HEK293 (cell line): Measurements from ENCODE around the gene TDRD9.

Source experiments
- HOXA7 ChIP-seq: sonication (generic); formaldehyde crosslinking; IDR thresholded peaks from 2 replicates; pipeline ENCODE4 v1.8.1; 2022; ENCODE audit warnings: missing genetic modification reagents, borderline replicate concordance
- PRDM1 ChIP-seq: fragments of 450-650 bp; formaldehyde crosslinking; IDR thresholded peaks from 2 replicates; pipeline ENCODE4; 2016; ENCODE audit warnings: missing biosample characterization, missing genetic modification characterization
- TRIM28 ChIP-seq: IDR thresholded peaks from 2 replicates; pipeline ENCODE4 v1.6.1; 2011; ENCODE audit warnings: low read length, control low read depth, borderline replicate concordance
- ZEB2 ChIP-seq: fragments of 450-650 bp; formaldehyde crosslinking; IDR thresholded peaks from 2 replicates; pipeline ENCODE4 v1.5.1; 2016; ENCODE audit warnings: missing biosample characterization, missing genetic modification characterization
- ZNF423 ChIP-seq: fragments of 450-650 bp; formaldehyde crosslinking; IDR thresholded peaks from 2 replicates; pipeline ENCODE4 v1.5.1; 2016; ENCODE audit warnings: missing biosample characterization, missing genetic modification characterization
- TF ChIP-seq, protein P1 (sequence below): fragments of 450-650 bp; IDR thresholded peaks from 2 replicates; pipeline ENCODE4 v1.5.1; 2018; ENCODE audit warnings: missing biosample characterization, missing genetic modification characterization
- TF ChIP-seq, protein P2 (sequence below): fragments of 450-650 bp; formaldehyde crosslinking; IDR thresholded peaks from 2 replicates; pipeline ENCODE4 v1.5.1; 2016; ENCODE audit warnings: missing biosample characterization, missing genetic modification characterization
- TF ChIP-seq, protein P3 (sequence below): fragments of 450-650 bp; formaldehyde crosslinking; IDR thresholded peaks from 2 replicates; pipeline ENCODE4 v1.5.1; 2016; ENCODE audit warnings: missing biosample characterization, missing genetic modification characterization
- TF ChIP-seq, protein P4 (sequence below): fragments of 450-650 bp; formaldehyde crosslinking; IDR thresholded peaks from 2 replicates; pipeline ENCODE4 v1.5.1; 2017; ENCODE audit warnings: missing biosample characterization, missing genetic modification characterization
- TF ChIP-seq, protein P5 (sequence below): fragments of 450-650 bp; formaldehyde crosslinking; conservative IDR thresholded peaks from 2 replicates; pipeline ENCODE4 v1.5.1; 2016; ENCODE audit warnings: low read depth, missing biosample characterization, missing genetic modification characterization

DNA sequence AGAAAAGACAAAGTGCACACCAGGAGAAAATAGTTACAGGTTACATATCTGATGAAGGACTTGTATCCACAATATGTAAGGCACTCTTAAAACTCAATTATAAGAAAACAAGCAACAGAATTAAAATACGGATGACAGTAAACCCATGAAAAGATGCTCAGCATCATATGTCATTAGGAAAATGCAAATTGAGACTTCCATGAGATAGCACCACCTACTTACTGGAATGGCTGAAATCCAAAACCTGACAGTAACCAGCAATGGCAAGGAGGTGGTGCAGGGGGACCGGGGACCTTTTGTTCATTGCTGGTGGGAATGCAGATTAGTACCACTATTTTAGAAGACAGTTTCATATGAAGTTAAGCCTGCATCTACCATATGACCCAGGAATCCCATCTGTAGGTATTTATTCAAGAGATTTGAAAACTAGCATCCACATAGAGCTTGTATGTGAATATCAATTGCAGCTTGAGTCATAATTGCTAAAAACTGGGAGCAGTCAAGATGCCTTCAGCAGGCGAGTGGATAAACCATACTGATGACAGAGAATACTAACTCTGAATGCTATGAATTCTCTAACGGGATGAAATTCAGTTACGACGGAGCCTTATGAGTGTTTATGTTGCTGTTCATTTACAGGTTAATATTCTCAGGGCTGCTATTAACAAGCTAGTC lies 113.3 kb downstream of the TDRD9 start:
- TF ChIP-seq PRDM1 (tag by site-specific recombination) (no peak), HOXA7 (CRISPR knock-in tag) (no peak), TRIM28 (no peak), ZNF423 (no peak), ZEB2 (tag by site-specific recombination) (no peak)
- TF ChIP-seq, protein P1, sequence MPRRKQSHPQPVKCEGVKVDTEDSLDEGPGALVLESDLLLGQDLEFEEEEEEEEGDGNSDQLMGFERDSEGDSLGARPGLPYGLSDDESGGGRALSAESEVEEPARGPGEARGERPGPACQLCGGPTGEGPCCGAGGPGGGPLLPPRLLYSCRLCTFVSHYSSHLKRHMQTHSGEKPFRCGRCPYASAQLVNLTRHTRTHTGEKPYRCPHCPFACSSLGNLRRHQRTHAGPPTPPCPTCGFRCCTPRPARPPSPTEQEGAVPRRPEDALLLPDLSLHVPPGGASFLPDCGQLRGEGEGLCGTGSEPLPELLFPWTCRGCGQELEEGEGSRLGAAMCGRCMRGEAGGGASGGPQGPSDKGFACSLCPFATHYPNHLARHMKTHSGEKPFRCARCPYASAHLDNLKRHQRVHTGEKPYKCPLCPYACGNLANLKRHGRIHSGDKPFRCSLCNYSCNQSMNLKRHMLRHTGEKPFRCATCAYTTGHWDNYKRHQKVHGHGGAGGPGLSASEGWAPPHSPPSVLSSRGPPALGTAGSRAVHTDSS (tag by site-specific recombination): no peak
- TF ChIP-seq, protein P2, sequence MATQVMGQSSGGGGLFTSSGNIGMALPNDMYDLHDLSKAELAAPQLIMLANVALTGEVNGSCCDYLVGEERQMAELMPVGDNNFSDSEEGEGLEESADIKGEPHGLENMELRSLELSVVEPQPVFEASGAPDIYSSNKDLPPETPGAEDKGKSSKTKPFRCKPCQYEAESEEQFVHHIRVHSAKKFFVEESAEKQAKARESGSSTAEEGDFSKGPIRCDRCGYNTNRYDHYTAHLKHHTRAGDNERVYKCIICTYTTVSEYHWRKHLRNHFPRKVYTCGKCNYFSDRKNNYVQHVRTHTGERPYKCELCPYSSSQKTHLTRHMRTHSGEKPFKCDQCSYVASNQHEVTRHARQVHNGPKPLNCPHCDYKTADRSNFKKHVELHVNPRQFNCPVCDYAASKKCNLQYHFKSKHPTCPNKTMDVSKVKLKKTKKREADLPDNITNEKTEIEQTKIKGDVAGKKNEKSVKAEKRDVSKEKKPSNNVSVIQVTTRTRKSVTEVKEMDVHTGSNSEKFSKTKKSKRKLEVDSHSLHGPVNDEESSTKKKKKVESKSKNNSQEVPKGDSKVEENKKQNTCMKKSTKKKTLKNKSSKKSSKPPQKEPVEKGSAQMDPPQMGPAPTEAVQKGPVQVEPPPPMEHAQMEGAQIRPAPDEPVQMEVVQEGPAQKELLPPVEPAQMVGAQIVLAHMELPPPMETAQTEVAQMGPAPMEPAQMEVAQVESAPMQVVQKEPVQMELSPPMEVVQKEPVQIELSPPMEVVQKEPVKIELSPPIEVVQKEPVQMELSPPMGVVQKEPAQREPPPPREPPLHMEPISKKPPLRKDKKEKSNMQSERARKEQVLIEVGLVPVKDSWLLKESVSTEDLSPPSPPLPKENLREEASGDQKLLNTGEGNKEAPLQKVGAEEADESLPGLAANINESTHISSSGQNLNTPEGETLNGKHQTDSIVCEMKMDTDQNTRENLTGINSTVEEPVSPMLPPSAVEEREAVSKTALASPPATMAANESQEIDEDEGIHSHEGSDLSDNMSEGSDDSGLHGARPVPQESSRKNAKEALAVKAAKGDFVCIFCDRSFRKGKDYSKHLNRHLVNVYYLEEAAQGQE (tag by site-specific recombination): no peak
- TF ChIP-seq, protein P3, sequence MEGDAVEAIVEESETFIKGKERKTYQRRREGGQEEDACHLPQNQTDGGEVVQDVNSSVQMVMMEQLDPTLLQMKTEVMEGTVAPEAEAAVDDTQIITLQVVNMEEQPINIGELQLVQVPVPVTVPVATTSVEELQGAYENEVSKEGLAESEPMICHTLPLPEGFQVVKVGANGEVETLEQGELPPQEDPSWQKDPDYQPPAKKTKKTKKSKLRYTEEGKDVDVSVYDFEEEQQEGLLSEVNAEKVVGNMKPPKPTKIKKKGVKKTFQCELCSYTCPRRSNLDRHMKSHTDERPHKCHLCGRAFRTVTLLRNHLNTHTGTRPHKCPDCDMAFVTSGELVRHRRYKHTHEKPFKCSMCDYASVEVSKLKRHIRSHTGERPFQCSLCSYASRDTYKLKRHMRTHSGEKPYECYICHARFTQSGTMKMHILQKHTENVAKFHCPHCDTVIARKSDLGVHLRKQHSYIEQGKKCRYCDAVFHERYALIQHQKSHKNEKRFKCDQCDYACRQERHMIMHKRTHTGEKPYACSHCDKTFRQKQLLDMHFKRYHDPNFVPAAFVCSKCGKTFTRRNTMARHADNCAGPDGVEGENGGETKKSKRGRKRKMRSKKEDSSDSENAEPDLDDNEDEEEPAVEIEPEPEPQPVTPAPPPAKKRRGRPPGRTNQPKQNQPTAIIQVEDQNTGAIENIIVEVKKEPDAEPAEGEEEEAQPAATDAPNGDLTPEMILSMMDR: no peak
- TF ChIP-seq, protein P4, sequence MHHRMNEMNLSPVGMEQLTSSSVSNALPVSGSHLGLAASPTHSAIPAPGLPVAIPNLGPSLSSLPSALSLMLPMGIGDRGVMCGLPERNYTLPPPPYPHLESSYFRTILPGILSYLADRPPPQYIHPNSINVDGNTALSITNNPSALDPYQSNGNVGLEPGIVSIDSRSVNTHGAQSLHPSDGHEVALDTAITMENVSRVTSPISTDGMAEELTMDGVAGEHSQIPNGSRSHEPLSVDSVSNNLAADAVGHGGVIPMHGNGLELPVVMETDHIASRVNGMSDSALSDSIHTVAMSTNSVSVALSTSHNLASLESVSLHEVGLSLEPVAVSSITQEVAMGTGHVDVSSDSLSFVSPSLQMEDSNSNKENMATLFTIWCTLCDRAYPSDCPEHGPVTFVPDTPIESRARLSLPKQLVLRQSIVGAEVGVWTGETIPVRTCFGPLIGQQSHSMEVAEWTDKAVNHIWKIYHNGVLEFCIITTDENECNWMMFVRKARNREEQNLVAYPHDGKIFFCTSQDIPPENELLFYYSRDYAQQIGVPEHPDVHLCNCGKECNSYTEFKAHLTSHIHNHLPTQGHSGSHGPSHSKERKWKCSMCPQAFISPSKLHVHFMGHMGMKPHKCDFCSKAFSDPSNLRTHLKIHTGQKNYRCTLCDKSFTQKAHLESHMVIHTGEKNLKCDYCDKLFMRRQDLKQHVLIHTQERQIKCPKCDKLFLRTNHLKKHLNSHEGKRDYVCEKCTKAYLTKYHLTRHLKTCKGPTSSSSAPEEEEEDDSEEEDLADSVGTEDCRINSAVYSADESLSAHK: no peak
- TF ChIP-seq, protein P5, sequence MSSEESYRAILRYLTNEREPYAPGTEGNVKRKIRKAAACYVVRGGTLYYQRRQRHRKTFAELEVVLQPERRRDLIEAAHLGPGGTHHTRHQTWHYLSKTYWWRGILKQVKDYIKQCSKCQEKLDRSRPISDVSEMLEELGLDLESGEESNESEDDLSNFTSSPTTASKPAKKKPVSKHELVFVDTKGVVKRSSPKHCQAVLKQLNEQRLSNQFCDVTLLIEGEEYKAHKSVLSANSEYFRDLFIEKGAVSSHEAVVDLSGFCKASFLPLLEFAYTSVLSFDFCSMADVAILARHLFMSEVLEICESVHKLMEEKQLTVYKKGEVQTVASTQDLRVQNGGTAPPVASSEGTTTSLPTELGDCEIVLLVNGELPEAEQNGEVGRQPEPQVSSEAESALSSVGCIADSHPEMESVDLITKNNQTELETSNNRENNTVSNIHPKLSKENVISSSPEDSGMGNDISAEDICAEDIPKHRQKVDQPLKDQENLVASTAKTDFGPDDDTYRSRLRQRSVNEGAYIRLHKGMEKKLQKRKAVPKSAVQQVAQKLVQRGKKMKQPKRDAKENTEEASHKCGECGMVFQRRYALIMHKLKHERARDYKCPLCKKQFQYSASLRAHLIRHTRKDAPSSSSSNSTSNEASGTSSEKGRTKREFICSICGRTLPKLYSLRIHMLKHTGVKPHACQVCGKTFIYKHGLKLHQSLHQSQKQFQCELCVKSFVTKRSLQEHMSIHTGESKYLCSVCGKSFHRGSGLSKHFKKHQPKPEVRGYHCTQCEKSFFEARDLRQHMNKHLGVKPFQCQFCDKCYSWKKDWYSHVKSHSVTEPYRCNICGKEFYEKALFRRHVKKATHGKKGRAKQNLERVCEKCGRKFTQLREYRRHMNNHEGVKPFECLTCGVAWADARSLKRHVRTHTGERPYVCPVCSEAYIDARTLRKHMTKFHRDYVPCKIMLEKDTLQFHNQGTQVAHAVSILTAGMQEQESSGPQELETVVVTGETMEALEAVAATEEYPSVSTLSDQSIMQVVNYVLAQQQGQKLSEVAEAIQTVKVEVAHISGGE: no peak
